Right lobe of liver (tissue), 6 donors: ENCODE measurements around the gene KCNK3. TPM values are rescaled to one million over a fixed set of nuclear protein-coding genes. Genes with fewer than 3 reads are reported as not detected.

Source experiments
- ATAC-seq, 4 donors: fragments of 200-7000 bp; cut with Tn5 transposase; one replicate each; pipeline ENCODE4 v1.9.1; 2020; ENCODE audit warnings: mild to moderate bottlenecking in 4 of 4, moderate library complexity in 4 of 4
- DNase-seq, 3 donors: peaks; one replicate each; pipeline ENCODE4 v3.0.0-alpha.2; 2020
- H3K27ac ChIP-seq, 3 donors: fragments of 200-600 bp; one replicate each; pipeline ENCODE4 v1.8.0; 2022
- H3K27me3 ChIP-seq, 2 donors: fragments of 200-600 bp; one replicate each; pipeline ENCODE4 v1.8.0; 2022
- H3K36me3 ChIP-seq, 4 donors: fragments of 200-600 bp; sonication (generic) in 1 of 4; one replicate each; pipeline versions ENCODE4 v1.5.1 to v1.8.0; 2017 to 2022; ENCODE audit warnings: control low read depth in 1 of 4
- H3K4me1 ChIP-seq, 4 donors: fragments of 200-600 bp; sonication (generic) in 1 of 4; one replicate each; pipeline versions ENCODE4 v1.5.1 to v1.8.0; 2017 to 2022; ENCODE audit warnings: control low read depth in 1 of 4
- H3K4me3 ChIP-seq, 3 donors: fragments of 200-600 bp; one replicate each; pipeline ENCODE4 v1.8.0; 2022
- H3K9me3 ChIP-seq, 4 donors: fragments of 200-600 bp; sonication (generic) in 1 of 4; one replicate each; pipeline versions ENCODE4 v1.5.1 to v1.8.0; 2017 to 2022; ENCODE audit warnings: control low read depth in 1 of 4
- POLR2A ChIP-seq: fragments of 450-650 bp; IDR thresholded peaks from one replicate; pipeline ENCODE4 v1.6.1; 2017; ENCODE audit warnings: antibody characterized with exemption, mild to moderate bottlenecking
- WGBS: methylation state at CpG from one replicate; pipeline ENCODE4 v1.1.6; 2018; ENCODE audit warnings: low coverage, low lambda C conversion rate; ENCODE audit not compliant: insufficient coverage; ENCODE audit errors: missing lambda C conversion rate; 5-methylcytosine and 5-hydroxymethylcytosine counted together
- intact Hi-C, 2 donors: fragments of 100-400 bp; cut with DNase I; formaldehyde crosslinking; loops; one replicate each; pipeline versions ENCODE4 v1.11.2 to v1.14.1; 2022
- total RNA-seq, 6 experiments: library from RNA; depleted of rRNA in 2 of 6; stranded (reverse); fragments of >200 nt in 2 of 6; fragmentation: NEBNext Ultra II Directional in 3 of 6; extraction: Animal tissue kit (Norgen Biotek cat#: 25700) in 3 of 6; gene quantifications; one replicate each; pipeline versions ENCODE4 v1.1.0 to v1.2.4, GENCODE V29; 2016 to 2023
- TF ChIP-seq, protein P1 (sequence below), 4 donors: fragments of 200-600 bp in 3 of 4; fragments of 450-650 bp in 1 of 4; IDR thresholded peaks; one replicate each; pipeline versions ENCODE4 v1.5.1 to v1.8.0; 2016 to 2022; ENCODE audit warnings: antibody characterized with exemption in 4 of 4, mild to moderate bottlenecking in 2 of 4
- donor health status: DM: no; HTN: yes; CAD: no.
- donor health status: DM: no; HTN: no; CAD: no.
- donor health status: DM: no; HTN: no; CAD: no.
- donor health status: DM: no; HTN: yes; CAD: no.
- donor health status: DM: no; HTN: yes; CAD: no.

KCNK3 gene
- total RNA-seq, 6 experiments from 2014 or later: 0.18 to 0.43 (median 0.33) TPM

DNA sequence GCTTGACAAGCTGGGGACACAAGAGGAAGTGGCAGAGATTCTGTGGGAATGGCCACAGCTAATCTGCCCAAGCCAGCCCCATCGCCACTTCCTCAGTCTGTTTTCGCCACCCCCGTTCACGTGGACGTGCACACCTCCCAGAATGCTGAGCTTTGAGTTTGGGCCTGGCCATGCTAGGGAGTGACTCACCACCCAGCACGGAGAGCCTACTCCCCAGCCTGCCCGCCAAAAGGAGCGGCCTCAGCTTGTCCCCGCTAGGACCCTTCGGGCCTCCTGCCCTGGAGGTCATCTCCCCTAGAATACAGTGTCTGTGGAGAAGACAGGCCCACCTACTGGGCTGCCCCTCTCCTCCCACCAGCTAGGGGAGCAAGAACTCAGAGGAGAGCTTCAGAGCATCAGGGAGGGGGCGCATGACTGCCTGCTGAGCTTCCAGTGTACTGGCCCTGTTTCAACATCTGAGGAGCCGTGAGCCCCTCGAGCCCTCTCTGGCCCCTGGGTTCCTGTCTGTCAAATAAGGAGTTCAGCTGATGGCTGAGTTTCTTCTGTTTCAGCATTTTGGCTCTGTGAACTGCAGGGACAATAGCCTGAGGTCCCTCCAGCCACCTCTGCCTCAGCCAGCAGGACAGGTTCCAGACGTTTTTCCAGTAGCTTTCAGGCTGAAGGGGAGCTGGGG is 76.7 kb downstream of the KCNK3 start:
- ATAC-seq (peak; percentile 19 to 44 (median 36)), DNase-seq (peak; percentile 73 to 86 (median 79))
- H3K27me3 ChIP-seq: no peaks in the 10 kb centered on the region
- TF ChIP-seq POLR2A: peak; percentile 56
- TF ChIP-seq, protein P1, sequence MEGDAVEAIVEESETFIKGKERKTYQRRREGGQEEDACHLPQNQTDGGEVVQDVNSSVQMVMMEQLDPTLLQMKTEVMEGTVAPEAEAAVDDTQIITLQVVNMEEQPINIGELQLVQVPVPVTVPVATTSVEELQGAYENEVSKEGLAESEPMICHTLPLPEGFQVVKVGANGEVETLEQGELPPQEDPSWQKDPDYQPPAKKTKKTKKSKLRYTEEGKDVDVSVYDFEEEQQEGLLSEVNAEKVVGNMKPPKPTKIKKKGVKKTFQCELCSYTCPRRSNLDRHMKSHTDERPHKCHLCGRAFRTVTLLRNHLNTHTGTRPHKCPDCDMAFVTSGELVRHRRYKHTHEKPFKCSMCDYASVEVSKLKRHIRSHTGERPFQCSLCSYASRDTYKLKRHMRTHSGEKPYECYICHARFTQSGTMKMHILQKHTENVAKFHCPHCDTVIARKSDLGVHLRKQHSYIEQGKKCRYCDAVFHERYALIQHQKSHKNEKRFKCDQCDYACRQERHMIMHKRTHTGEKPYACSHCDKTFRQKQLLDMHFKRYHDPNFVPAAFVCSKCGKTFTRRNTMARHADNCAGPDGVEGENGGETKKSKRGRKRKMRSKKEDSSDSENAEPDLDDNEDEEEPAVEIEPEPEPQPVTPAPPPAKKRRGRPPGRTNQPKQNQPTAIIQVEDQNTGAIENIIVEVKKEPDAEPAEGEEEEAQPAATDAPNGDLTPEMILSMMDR (IDR thresholded peaks at IDR 0.05): no peak
- no CpG with 5 or more reads among the region's 14 CpGs for WGBS
- H3K4me3 ChIP-seq: no peak overlapping the region
- peak overlapping the region; percentile 62 to 72 (median 63) for H3K27ac ChIP-seq
- intact Hi-C loops: no loop called here
- H3K4me1 ChIP-seq: peaks cover 3 to 78% (median 44%) of the 10 kb centered on the region in 4 donors
- no peaks in the 10 kb centered on the region for H3K36me3 ChIP-seq
- no peaks in the 10 kb centered on the region for H3K9me3 ChIP-seq

DNA sequence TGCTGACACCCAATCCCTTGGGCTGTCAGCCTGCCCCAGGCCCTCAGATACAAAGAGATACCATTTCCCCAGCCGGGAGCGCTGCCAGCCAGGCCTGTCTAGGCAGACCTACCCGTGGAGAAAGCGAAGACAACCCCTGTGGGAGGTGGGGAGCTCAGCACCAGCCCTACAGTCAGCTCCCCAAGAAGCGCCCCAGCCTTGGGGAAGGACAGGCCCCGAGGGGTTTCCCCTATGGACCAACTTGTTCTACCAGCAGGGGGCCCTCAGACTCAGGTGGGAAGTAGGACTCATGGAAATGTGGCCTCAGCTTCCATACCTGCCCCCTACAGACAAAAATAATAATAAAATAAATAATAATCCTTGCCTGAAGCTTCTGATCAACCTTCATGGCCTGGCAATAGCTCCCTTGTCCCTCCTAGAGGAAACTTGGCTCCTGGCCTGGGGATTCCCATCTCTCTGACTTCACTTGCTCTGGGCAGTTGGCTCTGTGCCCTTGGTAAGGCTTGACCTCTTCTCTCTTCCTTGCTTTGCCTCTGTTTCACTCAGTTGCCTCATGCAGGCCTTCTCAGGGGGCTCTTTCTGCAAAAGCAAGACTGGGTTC is 78.6 kb downstream of the KCNK3 start:
- no peak overlapping the region for H3K4me3 ChIP-seq
- H3K4me1 ChIP-seq: peaks cover 3 to 70% (median 39%) of the 10 kb centered on the region in 4 donors
- no peaks in the 10 kb centered on the region for H3K9me3 ChIP-seq
- peaks cover 0 to 13% (median 9%) of the 10 kb centered on the region in 4 donors for H3K36me3 ChIP-seq
- peak; percentile 90 to 92 (median 91) for DNase-seq
- H3K27ac ChIP-seq: peak overlapping the region; percentile 58 to 81 (median 71)
- intact Hi-C loops: no loop called here
- 0% methylated on average over 1 of the region's 6 CpGs for WGBS
- TF ChIP-seq POLR2A: no peak
- TF ChIP-seq, protein P1 (IDR thresholded peaks at IDR 0.05): peak; percentile 7 to 32 (median 30)
- peak; percentile 33 to 58 (median 56) for ATAC-seq
- no peaks in the 10 kb centered on the region for H3K27me3 ChIP-seq

DNA sequence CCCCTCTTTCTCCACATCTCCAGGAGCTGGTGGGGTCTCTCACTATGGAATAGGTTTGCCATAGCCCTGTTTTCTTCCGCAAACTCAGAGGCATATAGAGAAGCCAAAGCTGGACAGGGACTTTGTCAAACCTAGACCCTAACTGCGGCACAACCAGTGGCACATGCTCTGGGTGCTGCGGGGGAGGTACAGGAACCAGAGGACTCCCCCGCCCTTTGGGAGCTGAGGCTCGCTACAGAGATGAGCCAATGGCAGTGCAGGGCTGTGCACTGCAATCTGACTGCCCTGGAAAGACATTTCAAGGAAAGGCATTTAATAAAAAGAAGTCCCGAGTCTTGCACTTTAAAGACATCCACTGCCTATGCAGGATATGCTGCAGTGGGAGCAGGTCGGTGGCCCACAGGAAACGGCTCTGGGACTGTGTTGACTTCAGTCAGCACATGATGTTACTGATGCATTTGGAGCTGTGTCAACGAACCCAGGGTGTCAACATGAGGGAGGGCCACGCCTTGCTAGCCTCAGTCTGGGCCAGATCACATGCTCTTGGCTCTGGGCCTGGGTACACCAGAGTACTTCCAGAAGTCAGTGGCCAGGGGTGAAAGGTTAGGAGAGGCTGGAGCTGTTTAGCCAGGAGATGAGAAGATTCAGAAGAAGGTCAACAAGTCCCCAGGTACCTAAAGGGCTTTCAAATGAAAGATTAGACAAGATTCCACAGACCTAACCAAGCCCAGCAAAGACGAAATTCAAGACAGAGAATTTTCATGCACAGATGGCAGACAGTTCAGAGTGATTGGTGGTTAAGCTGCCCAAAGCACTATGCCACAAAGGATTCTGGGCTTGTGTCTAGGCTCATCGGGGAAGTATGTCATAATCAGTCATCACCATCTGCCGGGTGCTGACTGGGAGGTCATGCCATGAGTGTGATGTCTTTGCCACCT is 79.8 kb downstream of the KCNK3 start:
- TF ChIP-seq, protein P1 (IDR thresholded peaks at IDR 0.05): no peak
- TF ChIP-seq POLR2A: peak; percentile 74
- H3K4me1 ChIP-seq: peaks cover 3 to 60% (median 34%) of the 10 kb centered on the region in 4 donors
- intact Hi-C loops: no loop called here
- DNase-seq: peak; percentile 95 to 99 (median 97)
- H3K4me3 ChIP-seq: no peak overlapping the region
- H3K27me3 ChIP-seq: no peaks in the 10 kb centered on the region
- H3K9me3 ChIP-seq: no peaks in the 10 kb centered on the region
- H3K27ac ChIP-seq: peak overlapping the region; percentile 58 to 81 (median 74)
- peaks cover 0 to 24% (median 17%) of the 10 kb centered on the region in 4 donors for H3K36me3 ChIP-seq
- WGBS: 11% methylated on average over 9 of the region's 13 CpGs
- peak; percentile 79 to 89 (median 84) for ATAC-seq

DNA sequence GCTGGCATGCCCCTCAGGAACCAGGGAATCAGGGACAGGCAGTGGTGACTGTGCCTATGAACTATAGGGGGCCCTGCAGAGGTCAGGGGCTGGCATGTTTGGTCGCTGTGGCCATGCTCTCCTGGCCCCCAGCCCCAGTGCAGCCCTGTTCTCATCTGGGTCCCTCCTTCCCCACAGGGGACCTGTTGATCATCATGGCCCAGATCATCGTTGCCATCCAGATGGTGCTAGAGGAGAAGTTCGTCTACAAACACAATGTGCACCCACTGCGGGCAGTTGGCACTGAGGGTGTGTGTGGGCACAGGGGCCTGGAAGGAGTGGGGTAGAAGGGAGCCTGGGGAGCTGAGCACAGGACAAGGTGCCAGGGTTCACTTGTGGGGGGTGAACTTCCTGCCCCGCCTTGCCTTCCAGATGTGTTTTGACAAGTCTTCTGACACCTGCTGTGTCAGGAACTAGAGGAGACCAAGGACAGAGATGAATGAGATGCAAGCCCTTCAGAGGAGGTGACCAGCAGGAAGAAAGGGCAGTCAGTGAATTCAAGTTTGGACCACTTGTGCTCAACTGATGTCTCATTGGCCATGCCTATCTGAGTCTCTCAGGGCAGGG is 83.8 kb downstream of the KCNK3 start:
- H3K36me3 ChIP-seq: peaks cover 0 to 56% (median 30%) of the 10 kb centered on the region in 4 donors
- H3K4me1 ChIP-seq: peaks cover 3 to 23% (median 19%) of the 10 kb centered on the region in 4 donors
- 100% methylated on average over 1 of the region's 5 CpGs for WGBS
- TF ChIP-seq POLR2A: no peak
- TF ChIP-seq, protein P1 (IDR thresholded peaks at IDR 0.05): no peak
- ATAC-seq (no peak), DNase-seq (no peak)
- H3K27me3 ChIP-seq: no peaks in the 10 kb centered on the region
- no peak overlapping the region for H3K4me3 ChIP-seq
- H3K27ac ChIP-seq: no peak overlapping the region
- H3K9me3 ChIP-seq: no peaks in the 10 kb centered on the region
- intact Hi-C loops: no loop called here
